Right lobe of liver (tissue), 6 donors: ENCODE results near the gene AGA. TPM values are rescaled to one million over a fixed set of nuclear protein-coding genes. Genes with fewer than 3 reads are reported as not detected.

Source experiments
- ATAC-seq, 4 donors: fragments of 200-7000 bp; cut with Tn5 transposase; one replicate each; pipeline ENCODE4 v1.9.1; 2020; ENCODE audit warnings: mild to moderate bottlenecking in 4 of 4, moderate library complexity in 4 of 4
- DNase-seq, 3 donors: peaks; one replicate each; pipeline ENCODE4 v3.0.0-alpha.2; 2020
- H3K27ac ChIP-seq, 3 donors: fragments of 200-600 bp; one replicate each; pipeline ENCODE4 v1.8.0; 2022
- H3K27me3 ChIP-seq, 2 donors: fragments of 200-600 bp; one replicate each; pipeline ENCODE4 v1.8.0; 2022
- H3K36me3 ChIP-seq, 4 donors: fragments of 200-600 bp; sonication (generic) in 1 of 4; one replicate each; pipeline versions ENCODE4 v1.5.1 to v1.8.0; 2017 to 2022; ENCODE audit warnings: control low read depth in 1 of 4
- H3K4me1 ChIP-seq, 4 donors: fragments of 200-600 bp; sonication (generic) in 1 of 4; one replicate each; pipeline versions ENCODE4 v1.5.1 to v1.8.0; 2017 to 2022; ENCODE audit warnings: control low read depth in 1 of 4
- H3K4me3 ChIP-seq, 3 donors: fragments of 200-600 bp; one replicate each; pipeline ENCODE4 v1.8.0; 2022
- H3K9me3 ChIP-seq, 4 donors: fragments of 200-600 bp; sonication (generic) in 1 of 4; one replicate each; pipeline versions ENCODE4 v1.5.1 to v1.8.0; 2017 to 2022; ENCODE audit warnings: control low read depth in 1 of 4
- POLR2A ChIP-seq: fragments of 450-650 bp; IDR thresholded peaks from one replicate; pipeline ENCODE4 v1.6.1; 2017; ENCODE audit warnings: antibody characterized with exemption, mild to moderate bottlenecking
- WGBS: methylation state at CpG from one replicate; pipeline ENCODE4 v1.1.6; 2018; ENCODE audit warnings: low coverage, low lambda C conversion rate; ENCODE audit not compliant: insufficient coverage; ENCODE audit errors: missing lambda C conversion rate; 5-methylcytosine and 5-hydroxymethylcytosine counted together
- intact Hi-C, 2 donors: fragments of 100-400 bp; cut with DNase I; formaldehyde crosslinking; loops; one replicate each; pipeline versions ENCODE4 v1.11.2 to v1.14.1; 2022
- total RNA-seq, 6 experiments: library from RNA; depleted of rRNA in 2 of 6; stranded (reverse); fragments of >200 nt in 2 of 6; fragmentation: NEBNext Ultra II Directional in 3 of 6; extraction: Animal tissue kit (Norgen Biotek cat#: 25700) in 3 of 6; gene quantifications; one replicate each; pipeline versions ENCODE4 v1.1.0 to v1.2.4, GENCODE V29; 2016 to 2023
- TF ChIP-seq, protein P1 (sequence below), 4 donors: fragments of 200-600 bp in 3 of 4; fragments of 450-650 bp in 1 of 4; IDR thresholded peaks; one replicate each; pipeline versions ENCODE4 v1.5.1 to v1.8.0; 2016 to 2022; ENCODE audit warnings: antibody characterized with exemption in 4 of 4, mild to moderate bottlenecking in 2 of 4
- donor health status: DM: no; HTN: yes; CAD: no.
- donor health status: DM: no; HTN: no; CAD: no.
- donor health status: DM: no; HTN: no; CAD: no.
- donor health status: DM: no; HTN: yes; CAD: no.
- donor health status: DM: no; HTN: yes; CAD: no.

Gene AGA
- total RNA-seq, 6 experiments from 2014 or later, result 15.9 to 26.8 (median 21.5) TPM

DNA sequence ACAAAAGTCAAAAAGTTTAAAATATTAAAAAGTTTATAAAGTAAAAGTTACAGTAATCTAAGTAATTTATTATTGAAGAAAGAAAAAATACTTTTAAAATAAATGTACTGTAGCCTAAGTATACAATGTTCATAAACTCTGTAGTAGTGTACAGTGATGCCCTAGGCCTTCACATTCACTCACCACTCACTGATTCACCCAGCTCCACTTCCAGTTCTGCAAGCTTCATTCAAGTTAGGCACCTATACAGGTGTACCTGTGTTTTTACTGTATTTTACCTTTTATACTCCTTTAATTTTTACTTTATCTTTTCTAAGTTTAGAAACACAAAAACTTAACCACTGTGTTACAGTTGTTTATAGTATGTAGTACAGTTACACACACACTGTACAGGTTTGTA is 40.1 kb upstream of the AGA start:
- DNase-seq (no peak), ATAC-seq (no peak)
- TF ChIP-seq POLR2A, result no peak
- TF ChIP-seq, protein P1, sequence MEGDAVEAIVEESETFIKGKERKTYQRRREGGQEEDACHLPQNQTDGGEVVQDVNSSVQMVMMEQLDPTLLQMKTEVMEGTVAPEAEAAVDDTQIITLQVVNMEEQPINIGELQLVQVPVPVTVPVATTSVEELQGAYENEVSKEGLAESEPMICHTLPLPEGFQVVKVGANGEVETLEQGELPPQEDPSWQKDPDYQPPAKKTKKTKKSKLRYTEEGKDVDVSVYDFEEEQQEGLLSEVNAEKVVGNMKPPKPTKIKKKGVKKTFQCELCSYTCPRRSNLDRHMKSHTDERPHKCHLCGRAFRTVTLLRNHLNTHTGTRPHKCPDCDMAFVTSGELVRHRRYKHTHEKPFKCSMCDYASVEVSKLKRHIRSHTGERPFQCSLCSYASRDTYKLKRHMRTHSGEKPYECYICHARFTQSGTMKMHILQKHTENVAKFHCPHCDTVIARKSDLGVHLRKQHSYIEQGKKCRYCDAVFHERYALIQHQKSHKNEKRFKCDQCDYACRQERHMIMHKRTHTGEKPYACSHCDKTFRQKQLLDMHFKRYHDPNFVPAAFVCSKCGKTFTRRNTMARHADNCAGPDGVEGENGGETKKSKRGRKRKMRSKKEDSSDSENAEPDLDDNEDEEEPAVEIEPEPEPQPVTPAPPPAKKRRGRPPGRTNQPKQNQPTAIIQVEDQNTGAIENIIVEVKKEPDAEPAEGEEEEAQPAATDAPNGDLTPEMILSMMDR (IDR thresholded peaks at IDR 0.05), result no peak
- no peak overlapping the region for H3K27ac ChIP-seq
- H3K9me3 ChIP-seq, result no peaks in the 10 kb centered on the region
- H3K27me3 ChIP-seq, result no peaks in the 10 kb centered on the region
- intact Hi-C loops, result no loop called here
- no peaks in the 10 kb centered on the region for H3K36me3 ChIP-seq
- H3K4me3 ChIP-seq, result no peak overlapping the region
- H3K4me1 ChIP-seq, result no peaks in the 10 kb centered on the region

DNA sequence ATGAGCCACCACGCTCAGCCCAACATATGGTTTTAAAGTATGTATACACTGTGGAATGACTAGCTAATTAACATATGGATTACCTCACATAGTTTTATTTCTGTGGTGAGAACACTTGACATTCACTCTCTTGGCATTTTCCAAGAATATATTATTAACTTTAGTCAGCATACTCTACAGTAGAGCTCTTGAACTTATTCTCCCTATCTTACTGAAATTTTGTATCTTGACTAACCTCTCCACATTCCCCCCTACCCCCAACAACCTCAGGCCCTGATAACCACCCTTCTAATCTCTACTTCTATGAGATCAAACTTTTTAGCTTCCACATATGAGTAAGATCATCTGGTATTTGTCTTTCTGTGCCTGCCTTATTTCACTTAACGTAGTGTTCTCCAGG is 38.6 kb upstream of the AGA start:
- Histone ChIP-seq H3K36me3 (no peaks in the 10 kb centered on the region), H3K4me1 (no peaks in the 10 kb centered on the region), H3K27me3 (no peaks in the 10 kb centered on the region), H3K9me3 (no peaks in the 10 kb centered on the region), H3K4me3 (no peak overlapping the region), H3K27ac (no peak overlapping the region)
- 100% methylated on average over 2 of the region's 2 CpGs for WGBS
- intact Hi-C loops, result no loop called here
- no peak for ATAC-seq
- no peak for DNase-seq
- TF ChIP-seq, protein P1 (IDR thresholded peaks at IDR 0.05), result no peak
- no peak for TF ChIP-seq POLR2A

DNA sequence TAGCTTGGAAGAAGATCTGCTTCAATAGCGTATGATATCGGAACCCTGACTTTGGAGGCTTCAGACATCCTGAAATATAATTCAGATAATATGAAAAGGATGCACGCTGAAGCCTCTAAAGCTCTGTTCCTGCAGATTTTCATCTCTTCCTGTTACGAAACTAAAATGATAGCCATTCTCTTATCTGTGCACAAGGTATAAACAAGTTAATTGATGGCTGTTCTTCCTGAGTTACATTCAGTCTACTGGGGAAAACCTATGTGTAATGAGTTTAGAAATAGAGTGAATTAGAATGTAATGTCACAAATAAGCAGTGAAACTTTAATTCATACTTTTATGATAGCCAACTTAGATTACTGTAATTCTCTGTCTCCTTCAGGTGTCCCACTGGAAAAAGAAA is 36.8 kb upstream of the AGA start:
- Histone ChIP-seq H3K27me3 (no peaks in the 10 kb centered on the region), H3K36me3 (no peaks in the 10 kb centered on the region), H3K27ac (no peak overlapping the region), H3K9me3 (no peaks in the 10 kb centered on the region), H3K4me3 (no peak overlapping the region), H3K4me1 (no peaks in the 10 kb centered on the region)
- intact Hi-C loops, result no loop called here
- WGBS, result 61% methylated on average over 3 of the region's 4 CpGs
- ATAC-seq, result no peak
- TF ChIP-seq, protein P1 (IDR thresholded peaks at IDR 0.05), result no peak
- no peak for TF ChIP-seq POLR2A
- no peak for DNase-seq

DNA sequence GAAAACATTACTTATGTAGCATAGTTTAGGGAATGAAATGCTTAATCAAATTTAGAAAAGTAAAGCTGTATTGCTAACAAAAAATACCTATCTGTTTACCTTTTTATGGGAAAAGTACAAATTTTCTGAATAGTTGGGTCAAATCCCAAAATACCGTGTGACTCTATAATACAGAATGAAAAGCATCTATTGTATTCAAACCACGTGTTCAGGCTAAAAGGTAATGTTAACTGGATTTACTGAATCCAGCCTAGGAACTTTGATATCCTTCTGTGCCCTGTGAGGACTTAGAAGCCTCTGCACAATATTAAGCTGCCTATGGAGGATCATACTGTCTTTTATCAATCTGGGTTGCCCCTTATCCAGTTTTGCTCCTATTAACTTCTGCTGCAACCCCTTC is 36.3 kb upstream of the AGA start:
- no peak overlapping the region for H3K27ac ChIP-seq
- no peaks in the 10 kb centered on the region for H3K36me3 ChIP-seq
- intact Hi-C loops, result no loop called here
- no peak for TF ChIP-seq POLR2A
- TF ChIP-seq, protein P1 (IDR thresholded peaks at IDR 0.05), result no peak
- 61% methylated on average over 2 of the region's 2 CpGs for WGBS
- DNase-seq (no peak), ATAC-seq (no peak)
- H3K4me1 ChIP-seq, result no peaks in the 10 kb centered on the region
- no peaks in the 10 kb centered on the region for H3K27me3 ChIP-seq
- no peaks in the 10 kb centered on the region for H3K9me3 ChIP-seq
- H3K4me3 ChIP-seq, result no peak overlapping the region

DNA sequence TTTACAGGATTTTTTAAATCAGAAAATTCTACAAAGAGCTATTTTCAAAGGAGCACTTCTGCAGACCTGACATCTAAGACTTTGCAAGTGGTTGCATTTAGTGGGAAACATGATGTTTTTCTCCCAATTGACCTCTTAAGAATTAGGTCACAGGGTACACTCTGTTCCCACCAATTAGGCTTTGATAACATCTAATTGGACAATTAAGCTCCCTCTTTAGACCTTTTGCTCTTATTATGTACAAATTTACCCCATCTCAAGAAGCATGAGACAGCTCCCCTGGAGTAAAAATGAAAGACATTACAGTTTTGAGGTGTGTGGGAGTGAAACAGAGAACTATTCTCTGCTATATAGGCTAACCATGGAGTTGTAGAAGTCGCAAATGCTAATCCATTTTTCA is 31.8 kb upstream of the AGA start:
- Histone ChIP-seq H3K36me3 (no peaks in the 10 kb centered on the region), H3K27ac (no peak overlapping the region), H3K4me3 (no peak overlapping the region), H3K27me3 (no peaks in the 10 kb centered on the region), H3K9me3 (no peaks in the 10 kb centered on the region), H3K4me1 (no peaks in the 10 kb centered on the region)
- intact Hi-C loops, result no loop called here
- TF ChIP-seq POLR2A, result no peak
- TF ChIP-seq, protein P1 (IDR thresholded peaks at IDR 0.05), result no peak
- DNase-seq, result no peak
- WGBS, result 83% methylated on average over 1 of the region's 1 CpG
- no peak for ATAC-seq
